ENCODE data around the gene PKD1.

DNA sequence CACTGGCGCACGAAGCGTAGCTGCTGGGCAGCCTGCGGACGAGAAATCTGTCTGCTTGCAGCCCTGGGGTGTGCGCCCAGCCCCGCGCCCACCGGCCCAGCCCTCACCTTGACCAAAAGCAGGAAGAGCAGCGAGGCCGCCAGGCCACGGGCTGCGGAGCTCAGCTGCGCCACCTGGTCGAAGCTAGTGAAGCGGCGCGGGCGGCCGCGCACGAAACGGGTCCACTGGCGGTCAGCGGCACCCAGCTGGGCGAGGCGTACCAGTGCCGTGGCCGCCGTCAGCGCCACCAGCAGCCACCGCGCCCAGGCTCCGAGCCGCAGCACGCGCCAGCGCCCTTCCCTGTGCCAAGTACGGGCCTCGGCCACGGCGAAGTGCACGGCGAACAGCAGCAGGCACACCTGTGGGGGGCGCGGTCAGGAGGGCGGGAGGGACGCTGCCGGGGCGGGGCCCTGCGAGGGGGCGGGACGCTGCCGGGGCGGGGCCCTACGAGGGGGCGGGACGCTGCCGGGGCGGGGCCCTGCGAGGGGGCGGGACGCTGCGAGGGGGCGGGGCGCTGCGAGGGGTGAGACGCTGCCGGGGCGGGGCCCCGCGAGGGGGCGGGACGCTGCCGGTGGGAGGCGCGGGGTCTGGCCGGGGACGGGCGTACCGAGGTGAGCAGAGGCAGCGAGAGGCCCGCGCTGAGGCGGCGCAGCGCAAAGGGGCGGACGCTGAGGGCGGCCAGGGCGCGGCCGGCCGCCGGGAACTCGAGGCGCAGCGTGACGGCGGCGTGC, 44.7 kb downstream of the PKD1 start:
- TF ChIP-seq CTCF (IDR thresholded peaks at IDR 0.05; ENCODE audit: poor library complexity, severe bottlenecking) (peak; percentile 44), MXI1 (conservative IDR thresholded peaks at IDR 0.05; ENCODE audit: poor library complexity, severe bottlenecking) (no peak)

Data from neural cell (in vitro differentiated cells).